T-cell (primary cell): ENCODE results near the gene GALNT10. TPM values are rescaled to one million over a fixed set of nuclear protein-coding genes. Genes with fewer than 3 reads are reported as not detected.

ENCODE experiments used
- ATAC-seq, 4 experiments: fragments of 200-7000 bp in 3 of 4; fragments of 150-1000 bp in 1 of 4; cut with Tn5 transposase; replicated peaks in 1 of 4; 1 replicate in 3 of 4; 2 replicates in 1 of 4; pipeline ENCODE4 v1.10.0; 2021; ENCODE audit warnings: moderate library complexity in 3 of 4, mild to moderate bottlenecking in 2 of 4, moderate number of reproducible peaks in 1 of 4
- CTCF ChIA-PET, 2 donors: fragments of 300-600 bp; sonication (Branson Sonifier 250); formaldehyde crosslinking; loops; one replicate each; lab custom pipeline; 2022; ENCODE audit warnings: antibody characterized with exemption in 2 of 2; lab: Charles Lee
- POLR2A ChIA-PET, 2 donors: fragments of 300-600 bp; sonication (Branson Sonifier 250); formaldehyde crosslinking; loops; one replicate each; lab custom pipeline; 2022; ENCODE audit warnings: antibody characterized with exemption in 2 of 2; lab: Charles Lee
- DNase-seq, 35 experiments: peaks; one replicate each; pipeline versions ENCODE4 v3.0.0 to v3.0.0-alpha.2; 2013 to 2023
- H3K27ac ChIP-seq: one replicate; pipeline ENCODE4 v1.5.1; 2013; ENCODE audit warnings: low read length
- H3K27me3 ChIP-seq, 2 experiments: replicated peaks in 1 of 2; 1 replicate in 1 of 2; 2 replicates in 1 of 2; pipeline versions ENCODE4 v1.6.1 to v1.7.0; 2013; ENCODE audit warnings: low read length in 1 of 2, mixed read lengths in 1 of 2; ENCODE audit not compliant: control insufficient read depth in 2 of 2, insufficient read depth in 2 of 2; ENCODE audit errors: extremely low read depth in 1 of 2
- H3K36me3 ChIP-seq, 2 donors: 1 replicate in 1 of 2; 2 replicates in 1 of 2; pipeline versions ENCODE4 v1.6.1 to v1.7.0; 2013; ENCODE audit warnings: low read length in 1 of 2; ENCODE audit not compliant: control insufficient read depth in 2 of 2, insufficient read depth in 1 of 2; ENCODE audit errors: extremely low read depth in 1 of 2
- H3K4me1 ChIP-seq, 2 experiments: 1 replicate in 1 of 2; 2 replicates in 1 of 2; pipeline versions ENCODE4 v1.6.1 to v1.7.0; 2013; ENCODE audit warnings: low read length in 2 of 2, mixed read lengths in 1 of 2; ENCODE audit not compliant: insufficient read depth in 2 of 2, control insufficient read depth in 1 of 2; ENCODE audit errors: extremely low read depth in 1 of 2
- H3K4me3 ChIP-seq, 2 donors: 1 replicate in 1 of 2; 2 replicates in 1 of 2; pipeline versions ENCODE4 v1.5.1 to v1.7.0; 2013; ENCODE audit warnings: mild to moderate bottlenecking in 2 of 2, low read length in 1 of 2, moderate library complexity in 1 of 2; ENCODE audit not compliant: control insufficient read depth in 1 of 2; ENCODE audit errors: extremely low read depth in 1 of 2
- H3K9me3 ChIP-seq: 2 replicates; pipeline ENCODE4 v1.7.0; 2013
- H3K27ac Mint-ChIP-seq, 2 donors: one replicate each; pipeline ENCODE4 v1.8.0; 2020 to 2021; ENCODE audit warnings: mild to moderate bottlenecking in 2 of 2, mixed read lengths in 2 of 2
- H3K27me3 Mint-ChIP-seq, 2 donors: one replicate each; pipeline ENCODE4 v1.8.0; 2021 to 2022; ENCODE audit warnings: mixed read lengths in 2 of 2
- H3K36me3 Mint-ChIP-seq: one replicate; pipeline ENCODE4 v1.8.0; 2021; ENCODE audit warnings: mixed read lengths
- H3K4me1 Mint-ChIP-seq, 3 donors: one replicate each; pipeline ENCODE4 v1.8.0; 2020 to 2022; ENCODE audit warnings: mixed read lengths in 3 of 3, mild to moderate bottlenecking in 1 of 3
- H3K4me3 Mint-ChIP-seq, 3 donors: one replicate each; pipeline ENCODE4 v1.8.0; 2020 to 2022; ENCODE audit warnings: mild to moderate bottlenecking in 3 of 3, mixed read lengths in 3 of 3, moderate library complexity in 3 of 3
- H3K9me3 Mint-ChIP-seq, 3 donors: one replicate each; pipeline ENCODE4 v1.8.0; 2020 to 2022; ENCODE audit warnings: mixed read lengths in 3 of 3
- WGBS: methylation state at CpG from one replicate; pipeline ENCODE4 v1.1.5; 2013; ENCODE audit warnings: missing lambda C conversion rate; ENCODE audit not compliant: insufficient coverage; 5-methylcytosine and 5-hydroxymethylcytosine counted together
- total RNA-seq, 35 experiments: library from RNA in 6 of 35; stranded (reverse) in 6 of 35; fragments of 120-200 nt in 1 of 35; gene quantifications; one replicate each; pipeline versions ENCODE4 v1.2.1 to v1.2.4 and lab custom pipeline; 2013 to 2026

The GALNT10 gene
- total RNA-seq (10 to 100 TPM; 26.9 to 62.7 (median 40.8) TPM), total RNA-seq (lab: John Stamatoyannopoulos, UW) (37.7 to 137 (median 62.1) reads per million in 29 experiments)
- 31.0 TPM for total RNA-seq (2013)

GRCh38 chr5:154190595-154191304 is at the start of gene GALNT10:
GALNT10 (plus strand) TSS chr5:154190733; CDS start chr5:154190867, 134 bp downstream.
- Histone ChIP-seq H3K27ac (peak within 1 kb of the TSS; percentile 78), H3K4me3 (peak within 1 kb of the TSS; percentile 80 to 99), H3K27me3 (peaks cover 0 to 5% of the 10 kb centered on the region in 2 experiments), H3K9me3 (no peaks in the 10 kb centered on the region), H3K36me3 (peaks cover 0 to 8% of the 10 kb centered on the region in 2 donors), H3K4me1 (peaks cover 7 to 36% of the 10 kb centered on the region in 2 experiments)
- peak within 1 kb of the TSS; percentile 86 to 92 (median 88) for H3K4me3 Mint-ChIP-seq
- peak within 1 kb of the TSS; percentile 92 to 98 for H3K27ac Mint-ChIP-seq
- H3K9me3 Mint-ChIP-seq: no peaks in the 10 kb centered on the region
- H3K36me3 Mint-ChIP-seq: peaks cover 9% of the 10 kb centered on the region
- 1% methylated on average over 81 of the region's 84 CpGs for WGBS
- no peaks in the 10 kb centered on the region for H3K27me3 Mint-ChIP-seq
- DNase-seq (peak in 26 of 35 experiments; percentile 30 to 85 (median 57)), ATAC-seq (peak; percentile 76 to 78 (median 77))
- H3K4me1 Mint-ChIP-seq: peaks cover 51 to 56% (median 54%) of the 10 kb centered on the region in 3 donors
- CTCF ChIA-PET: interaction anchor here (0.5 to 2.8 kb wide), 11 partner anchors 10 to 492 kb away, joined by 3 to 11 read pairs (median 7); partner anchors contain the start of genes FAM114A2 (in 1 of the 2) and MFAP3 (in 1 of the 2)
- POLR2A ChIA-PET: interaction anchor here (0.5 to 1.0 kb wide), 3 partner anchors 39 to 238 kb away, joined by 3 to 4 read pairs (median 3); partner anchors contain the start of genes FAM114A2 (in 1 of the 2) and MFAP3 (in 1 of the 2)

- no peak overlapping the region for H3K27ac ChIP-seq
- ATAC-seq: no peak
- ChIA-PET POLR2A (no interaction called here), CTCF (no interaction called here)
- peaks cover 3 to 4% of the 10 kb centered on the region in 2 donors for H3K27me3 Mint-ChIP-seq
- H3K4me1 ChIP-seq: no peaks in the 10 kb centered on the region
- WGBS: 100% methylated on average over 1 of the region's 1 CpG
- no peak overlapping the region for H3K4me3 Mint-ChIP-seq
- H3K36me3 Mint-ChIP-seq: no peaks in the 10 kb centered on the region
- H3K27ac Mint-ChIP-seq: no peak overlapping the region
- peaks cover 0 to 2% of the 10 kb centered on the region in 2 experiments for H3K27me3 ChIP-seq
- H3K9me3 Mint-ChIP-seq: no peaks in the 10 kb centered on the region
- H3K4me3 ChIP-seq: no peak overlapping the region
- no peaks in the 10 kb centered on the region for H3K4me1 Mint-ChIP-seq
- no peaks in the 10 kb centered on the region for H3K9me3 ChIP-seq
- no peaks in the 10 kb centered on the region for H3K36me3 ChIP-seq
- no peak for DNase-seq
Observed at GRCh38 chr5:154141745-154142221, 48.8 kb upstream of the GALNT10 start.

DNA sequence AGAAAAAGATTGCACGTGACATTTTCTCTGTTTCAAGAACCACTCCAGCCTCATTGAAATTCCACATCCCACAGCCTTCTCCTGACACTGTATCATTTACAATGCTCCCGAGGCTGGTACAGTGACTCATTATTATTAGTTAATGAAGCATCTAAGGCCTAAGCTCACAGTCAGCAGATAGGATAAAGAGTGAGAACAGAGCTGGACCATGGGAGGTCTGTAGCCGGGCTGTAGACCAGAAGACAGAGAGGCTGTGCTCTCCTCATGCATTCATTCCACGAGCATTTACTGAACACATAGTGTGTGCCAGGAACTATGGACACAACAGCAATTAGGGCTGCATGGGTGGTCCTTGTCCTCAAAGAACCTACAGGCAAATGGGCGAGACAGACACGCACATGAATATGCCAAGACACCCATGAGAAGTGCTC is 47.3 kb upstream of the GALNT10 start:
- ChIA-PET CTCF (no interaction called here), POLR2A (no interaction called here)
- peaks cover 3 to 10% of the 10 kb centered on the region in 2 donors for H3K27me3 Mint-ChIP-seq
- H3K36me3 Mint-ChIP-seq: no peaks in the 10 kb centered on the region
- Histone ChIP-seq H3K9me3 (no peaks in the 10 kb centered on the region), H3K27me3 (peaks cover 0 to 2% of the 10 kb centered on the region in 2 experiments), H3K27ac (no peak overlapping the region), H3K36me3 (no peaks in the 10 kb centered on the region), H3K4me1 (no peaks in the 10 kb centered on the region), H3K4me3 (no peak overlapping the region)
- no peaks in the 10 kb centered on the region for H3K4me1 Mint-ChIP-seq
- H3K9me3 Mint-ChIP-seq: no peaks in the 10 kb centered on the region
- WGBS: no CpG with 5 or more reads among the region's 6 CpGs
- ATAC-seq (no peak), DNase-seq (no peak)
- no peak overlapping the region for H3K27ac Mint-ChIP-seq
- H3K4me3 Mint-ChIP-seq: no peak overlapping the region

DNA sequence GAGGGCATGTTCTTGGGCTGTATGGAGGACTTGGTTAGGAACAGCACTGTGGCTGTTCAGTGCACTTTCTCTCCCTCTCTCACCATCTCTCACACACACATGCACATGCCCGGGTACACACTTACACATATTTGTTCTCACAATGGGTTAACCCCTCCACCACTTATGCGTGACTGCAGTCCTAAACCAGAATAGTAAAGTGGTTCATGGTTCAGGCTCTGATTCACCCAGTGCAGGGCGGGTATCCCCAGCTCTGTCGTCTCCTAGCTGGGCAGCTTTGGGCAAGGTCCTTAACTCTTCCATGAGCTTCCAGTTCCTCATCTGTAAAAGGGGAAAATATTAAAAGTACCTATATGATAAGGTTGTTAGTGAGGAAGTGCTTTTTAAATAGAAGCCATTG is 45.3 kb upstream of the GALNT10 start:
- H3K27me3 ChIP-seq: peaks cover 0 to 2% of the 10 kb centered on the region in 2 experiments
- Mint-ChIP-seq H3K27me3 (peaks cover 3 to 10% of the 10 kb centered on the region in 2 donors), H3K4me3 (no peak overlapping the region), H3K9me3 (no peaks in the 10 kb centered on the region), H3K36me3 (no peaks in the 10 kb centered on the region), H3K4me1 (no peaks in the 10 kb centered on the region), H3K27ac (no peak overlapping the region)
- no peaks in the 10 kb centered on the region for H3K36me3 ChIP-seq
- ATAC-seq (no peak), DNase-seq (no peak)
- H3K9me3 ChIP-seq: no peaks in the 10 kb centered on the region
- no peak overlapping the region for H3K4me3 ChIP-seq
- 80% methylated on average over 1 of the region's 4 CpGs for WGBS
- H3K27ac ChIP-seq: no peak overlapping the region
- no peaks in the 10 kb centered on the region for H3K4me1 ChIP-seq
- ChIA-PET CTCF (no interaction called here), POLR2A (no interaction called here)

DNA sequence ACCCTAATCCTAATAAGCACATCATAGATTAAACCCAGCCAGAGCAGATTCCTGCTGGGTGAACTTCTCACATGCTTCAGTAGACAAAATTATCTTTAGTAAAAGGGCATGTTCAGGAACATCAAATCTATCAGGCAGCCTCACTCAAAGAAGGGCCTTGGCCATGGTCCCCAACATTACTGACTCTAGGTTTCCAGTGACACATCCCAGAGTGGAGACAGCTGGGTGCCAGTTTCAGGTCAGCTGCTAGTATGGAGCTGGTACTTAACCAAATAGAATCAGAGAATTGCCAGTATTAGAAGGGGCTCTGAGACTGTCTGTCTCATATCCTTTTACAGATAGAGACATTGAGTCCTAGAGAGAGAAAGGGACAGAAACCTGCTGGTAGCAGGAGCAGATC is 44.1 kb upstream of the GALNT10 start:
- ChIA-PET POLR2A (no interaction called here), CTCF (no interaction called here)
- H3K4me1 ChIP-seq: no peaks in the 10 kb centered on the region
- no peaks in the 10 kb centered on the region for H3K9me3 Mint-ChIP-seq
- no peaks in the 10 kb centered on the region for H3K4me1 Mint-ChIP-seq
- no peak overlapping the region for H3K27ac Mint-ChIP-seq
- no peak overlapping the region for H3K4me3 ChIP-seq
- H3K36me3 Mint-ChIP-seq: no peaks in the 10 kb centered on the region
- H3K27me3 ChIP-seq: no peaks in the 10 kb centered on the region
- H3K9me3 ChIP-seq: no peaks in the 10 kb centered on the region
- H3K4me3 Mint-ChIP-seq: no peak overlapping the region
- H3K27ac ChIP-seq: no peak overlapping the region
- peaks cover 3 to 10% of the 10 kb centered on the region in 2 donors for H3K27me3 Mint-ChIP-seq
- no peak for DNase-seq
- no peaks in the 10 kb centered on the region for H3K36me3 ChIP-seq
- ATAC-seq: no peak

DNA sequence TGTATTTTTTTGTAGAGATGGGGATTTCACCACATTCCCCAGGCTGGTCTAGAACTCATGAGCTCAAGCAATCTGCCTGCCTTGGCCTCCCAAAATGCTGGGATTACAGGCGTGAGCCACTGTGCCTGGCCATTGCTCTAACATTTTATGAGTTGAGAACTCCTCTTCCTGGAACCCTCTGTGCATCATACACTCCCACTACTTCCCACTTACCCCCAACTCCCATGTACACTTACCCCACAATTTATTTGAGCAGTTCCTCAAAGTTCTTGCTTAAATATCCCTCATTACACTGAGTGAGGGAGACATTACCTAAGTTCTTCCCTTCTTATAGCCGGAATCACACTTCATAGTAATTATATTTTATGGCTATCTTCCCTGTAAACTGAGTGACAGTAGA is 42.9 kb upstream of the GALNT10 start:
- no peak overlapping the region for H3K4me3 Mint-ChIP-seq
- peaks cover 10 to 17% of the 10 kb centered on the region in 2 donors for H3K27me3 Mint-ChIP-seq
- 50% methylated on average over 1 of the region's 2 CpGs for WGBS
- no peak for ATAC-seq
- H3K9me3 Mint-ChIP-seq: no peaks in the 10 kb centered on the region
- H3K36me3 Mint-ChIP-seq: no peaks in the 10 kb centered on the region
- H3K9me3 ChIP-seq: no peaks in the 10 kb centered on the region
- DNase-seq: no peak
- POLR2A ChIA-PET: no interaction called here
- H3K27ac ChIP-seq: no peak overlapping the region
- no peaks in the 10 kb centered on the region for H3K27me3 ChIP-seq
- no peaks in the 10 kb centered on the region for H3K36me3 ChIP-seq
- H3K27ac Mint-ChIP-seq: no peak overlapping the region
- no peaks in the 10 kb centered on the region for H3K4me1 Mint-ChIP-seq
- H3K4me1 ChIP-seq: no peaks in the 10 kb centered on the region
- CTCF ChIA-PET: interaction anchor here in 1 of 2 donors (1.3 kb wide), 1 partner anchor 11 kb away, joined by 4 read pairs; no protein-coding TSS in a partner anchor
- H3K4me3 ChIP-seq: no peak overlapping the region
